Adrenal gland (tissue), 12 donors: ENCODE measurements around the gene MED13. TPM values are rescaled to one million over a fixed set of nuclear protein-coding genes. Genes with fewer than 3 reads are reported as not detected.
"Not testable (repeated sequence)": the region's sequence is repeated elsewhere in the genome, so short reads cannot be mapped to it uniquely, and the experiment has no call there.

Source experiments
- DNase-seq, 7 donors: peaks; one replicate each; pipeline ENCODE4 v3.0.0-alpha.2; 2019 to 2020
- H3K27ac ChIP-seq, 5 donors: fragments of 200-600 bp; sonication (generic) in 4 of 5; 1 replicate in 3 of 5; 2 replicates in 2 of 5; pipeline versions ENCODE4 v1.5.1 to v1.8.0; 2016 to 2020; ENCODE audit warnings: mild to moderate bottlenecking in 1 of 5
- H3K27me3 ChIP-seq: fragments of 200-600 bp; 2 replicates; pipeline ENCODE4 v1.8.0; 2021
- H3K36me3 ChIP-seq, 2 donors: fragments of 200-600 bp; replicated peaks in 1 of 2; 1 replicate in 1 of 2; 2 replicates in 1 of 2; pipeline versions ENCODE4 v1.5.1 to v1.8.0; 2018 to 2022
- H3K4me1 ChIP-seq, 2 donors: fragments of 200-600 bp; replicated peaks in 1 of 2; 1 replicate in 1 of 2; 2 replicates in 1 of 2; pipeline versions ENCODE4 v1.5.1 to v1.8.0; 2018 to 2021
- H3K4me3 ChIP-seq, 4 donors: fragments of 200-600 bp; sonication (generic) in 3 of 4; one replicate each; pipeline ENCODE4 v1.5.1; 2016 to 2018
- H3K9me3 ChIP-seq, 3 donors: fragments of 200-600 bp; sonication (generic) in 1 of 3; replicated peaks in 1 of 3; 1 replicate in 2 of 3; 2 replicates in 1 of 3; pipeline versions ENCODE4 v1.5.1 to v1.8.0; 2016 to 2021
- POLR2A ChIP-seq, 2 donors: fragments of 450-650 bp; IDR thresholded peaks; one replicate each; pipeline ENCODE4 v1.6.1; 2017; ENCODE audit warnings: antibody characterized with exemption in 2 of 2, mild to moderate bottlenecking in 2 of 2, moderate library complexity in 1 of 2
- WGBS, 4 donors: extraction: QIAGEN DNeasy Blood & Tissue Kit in 2 of 4; methylation state at CpG; one replicate each; pipeline versions ENCODE4 v1.1.5 to v1.1.7; 2013 to 2017; 5-methylcytosine and 5-hydroxymethylcytosine counted together
- intact Hi-C, 2 donors: fragments of 100-400 bp; cut with DNase I; formaldehyde crosslinking; loops; one replicate each; pipeline versions ENCODE4 v1.14.1 to v1.15.0; 2022 to 2023
- polyA plus RNA-seq, 3 donors: library from polyadenylated mRNA; stranded (reverse); fragments of 200-250 nt in 2 of 3; fragments of 350-450 nt in 1 of 3; fragmentation: Illumina TruSeq in 1 of 3; extraction: RNeasy Lipid Tissue Mini Kit (QIAGEN cat#74804) in 1 of 3; gene quantifications; one replicate each; pipeline ENCODE4 v1.2.3, GENCODE V29; 2013 to 2014
- total RNA-seq, 9 donors: library from RNA; depleted of rRNA in 4 of 9; stranded (reverse); fragments of >200 nt in 4 of 9; fragments of 120-200 nt in 1 of 9; fragmentation: NEBNext Ultra II Directional in 1 of 9; extraction: Animal tissue kit (Norgen Biotek cat#: 25700) in 1 of 9; gene quantifications; one replicate each; pipeline versions ENCODE4 v1.1.0 to v1.2.4, GENCODE V29; 2013 to 2023
- TF ChIP-seq, protein P1 (sequence below), 6 experiments: fragments of 450-650 bp in 4 of 6; fragments of 200-600 bp in 2 of 6; sonication (generic) in 1 of 6; IDR thresholded peaks; 1 replicate in 5 of 6; 2 replicates in 1 of 6; pipeline versions ENCODE4 v1.5.1 to v1.8.0; 2016 to 2021; ENCODE audit warnings: antibody characterized with exemption in 6 of 6, mild to moderate bottlenecking in 2 of 6, moderate library complexity in 1 of 6
- donor health status: healthy with polysubstance abuse.
- donor health status: Bipolar disorder and iron deficiency.
- donor health status: DM: yes; HTN: yes; CAD: no.
- donor health status: DM: no; HTN: no; CAD: no.
- donor health status: DM: no; HTN: no; CAD: no.
- donor health status: DM: yes; HTN: yes; CAD: no.

The MED13 gene
- total and polyA plus RNA-seq, 12 donors = 8.2 to 62.3 (median 51.8) TPM

DNA sequence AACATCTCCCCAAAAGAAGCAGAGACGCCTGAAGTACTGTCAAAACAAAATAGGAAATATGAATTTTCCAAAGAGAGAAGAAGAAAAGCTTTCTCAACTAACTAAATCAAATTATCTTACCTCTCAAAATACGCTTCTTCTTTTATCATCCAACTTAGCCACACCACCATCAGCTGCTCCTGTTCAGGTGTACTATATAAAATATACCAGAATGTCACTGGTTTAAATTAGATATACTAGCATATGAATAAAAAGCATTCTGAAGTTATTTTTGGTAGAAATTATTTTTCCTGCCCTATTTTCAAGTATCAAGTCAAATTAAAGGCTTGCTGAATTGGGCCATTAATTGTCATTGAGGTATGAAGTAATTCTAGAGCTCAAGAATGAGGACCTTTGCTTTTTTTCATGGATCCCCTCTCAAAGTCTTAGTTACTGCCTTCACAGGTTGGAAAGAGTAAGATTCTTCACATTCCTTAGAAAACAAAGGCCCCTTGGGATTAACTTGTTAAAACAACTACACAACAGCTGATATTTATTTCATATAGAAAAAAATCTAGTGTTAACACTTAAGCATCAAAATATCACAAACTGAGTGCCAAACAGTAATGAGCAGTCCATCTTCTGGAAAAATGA lies 167.4 kb downstream of the MED13 start:
- Histone ChIP-seq H3K4me1 (no peaks in the 10 kb centered on the region), H3K27me3 (no peaks in the 10 kb centered on the region), H3K36me3 (peaks cover 0 to 63% of the 10 kb centered on the region in 2 donors), H3K27ac (no peak overlapping the region), H3K9me3 (no peaks in the 10 kb centered on the region), H3K4me3 (no peak overlapping the region)
- TF ChIP-seq, protein P1, sequence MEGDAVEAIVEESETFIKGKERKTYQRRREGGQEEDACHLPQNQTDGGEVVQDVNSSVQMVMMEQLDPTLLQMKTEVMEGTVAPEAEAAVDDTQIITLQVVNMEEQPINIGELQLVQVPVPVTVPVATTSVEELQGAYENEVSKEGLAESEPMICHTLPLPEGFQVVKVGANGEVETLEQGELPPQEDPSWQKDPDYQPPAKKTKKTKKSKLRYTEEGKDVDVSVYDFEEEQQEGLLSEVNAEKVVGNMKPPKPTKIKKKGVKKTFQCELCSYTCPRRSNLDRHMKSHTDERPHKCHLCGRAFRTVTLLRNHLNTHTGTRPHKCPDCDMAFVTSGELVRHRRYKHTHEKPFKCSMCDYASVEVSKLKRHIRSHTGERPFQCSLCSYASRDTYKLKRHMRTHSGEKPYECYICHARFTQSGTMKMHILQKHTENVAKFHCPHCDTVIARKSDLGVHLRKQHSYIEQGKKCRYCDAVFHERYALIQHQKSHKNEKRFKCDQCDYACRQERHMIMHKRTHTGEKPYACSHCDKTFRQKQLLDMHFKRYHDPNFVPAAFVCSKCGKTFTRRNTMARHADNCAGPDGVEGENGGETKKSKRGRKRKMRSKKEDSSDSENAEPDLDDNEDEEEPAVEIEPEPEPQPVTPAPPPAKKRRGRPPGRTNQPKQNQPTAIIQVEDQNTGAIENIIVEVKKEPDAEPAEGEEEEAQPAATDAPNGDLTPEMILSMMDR (IDR thresholded peaks at IDR 0.05) = no peak
- TF ChIP-seq POLR2A (IDR thresholded peaks at IDR 0.05) = no peak
- WGBS, 4 donors = 89 to 100% (median 95%) methylated on average over 2 of the region's 2 CpGs
- no peak for DNase-seq
- intact Hi-C loops = no loop called here

DNA sequence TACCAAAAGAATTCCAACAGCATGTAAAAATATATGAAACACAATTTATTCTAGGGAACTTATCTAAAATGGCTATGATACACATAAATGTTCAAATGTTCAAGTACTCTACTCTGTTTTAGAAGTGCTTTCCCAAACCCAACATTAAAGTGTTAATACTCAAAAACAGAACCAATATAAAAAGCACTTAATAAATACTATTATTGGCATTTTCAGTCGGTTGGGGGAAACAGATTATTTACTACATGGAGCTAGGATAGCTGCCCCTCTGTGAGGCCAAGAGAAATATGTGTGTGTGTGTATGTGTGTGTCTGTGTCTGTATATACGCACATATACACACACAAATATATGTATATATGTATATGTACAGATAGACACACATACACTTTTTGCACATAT lies 169.7 kb downstream of the MED13 start:
- 40 to 83% (median 67%) methylated on average over 2 of the region's 2 CpGs for whole genome bisulfite sequencing, 4 donors
- Histone ChIP-seq H3K4me1 (no peaks in the 10 kb centered on the region), H3K4me3 (no peak overlapping the region), H3K27ac (no peak overlapping the region), H3K36me3 (peaks cover 0 to 64% of the 10 kb centered on the region in 2 donors), H3K27me3 (no peaks in the 10 kb centered on the region), H3K9me3 (no peaks in the 10 kb centered on the region)
- no peak for TF ChIP-seq POLR2A (IDR thresholded peaks at IDR 0.05)
- TF ChIP-seq, protein P1 (IDR thresholded peaks at IDR 0.05) = no peak
- no peak for DNase-seq
- intact Hi-C loops = no loop called here

DNA sequence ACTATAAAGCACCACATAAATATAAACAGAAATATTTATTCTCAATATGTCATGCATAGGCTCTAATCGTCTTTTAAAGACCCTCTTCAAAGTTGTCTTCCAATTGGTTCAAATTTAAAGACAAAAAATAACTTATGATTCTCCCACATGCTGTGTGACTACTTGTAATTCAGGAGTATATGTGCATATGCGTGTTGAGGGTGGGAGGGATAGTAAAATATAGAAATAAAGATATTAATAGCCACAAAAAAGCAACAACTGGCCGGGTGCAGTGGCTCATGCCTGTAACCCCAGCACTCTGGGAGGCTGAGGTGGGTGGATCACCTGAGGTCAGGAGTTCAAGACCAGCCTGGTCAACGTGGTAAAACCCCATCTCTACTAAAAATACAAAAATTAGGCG lies 170.8 kb downstream of the MED13 start:
- peaks cover 0 to 68% of the 10 kb centered on the region in 2 donors for H3K36me3 ChIP-seq
- DNase-seq, H3K4me1 ChIP-seq, H3K27me3 ChIP-seq, H3K9me3 ChIP-seq, H3K4me3 ChIP-seq, H3K27ac ChIP-seq, intact Hi-C loops: not testable (repeated sequence)
- 85 to 89% (median 86%) methylated on average over 5 of the region's 5 CpGs for WGBS, 4 donors

Other genes with a start within 250 kb of the MED13 start
- gene BRIP1, start 201.8 kb downstream of the MED13 start, total RNA-seq = 1 to 10 TPM in 2 of 9 donors, under 1 TPM in 7; 0.06 to 6.9 (median 0.47) TPM
- gene BRIP1, start 201.8 kb downstream of the MED13 start, polyA plus RNA-seq = under 1 TPM; 0.16 to 0.59 (median 0.20) TPM
- 10 to 100 TPM in 4 of 9 donors, 1 to 10 TPM in 5; 3.9 to 14.1 (median 9.9) TPM for gene INTS2, start 137.3 kb downstream of the MED13 start, total RNA-seq
- 1 to 10 TPM; 1.3 to 7.6 (median 1.9) TPM for gene INTS2, start 137.3 kb downstream of the MED13 start, polyA plus RNA-seq